PFSK-1 (cell line): Measurements from ENCODE around the gene GDPD5.

ENCODE experiments used
- FOXP2 ChIP-seq: optimal IDR thresholded peaks from 2 replicates; pipeline ENCODE3; 2011; ENCODE audit warnings: borderline replicate concordance, control low read depth, inconsistent platforms; ENCODE audit not compliant: insufficient read depth; ENCODE audit errors: extremely low read length, extremely low read depth
- POLR2AphosphoS5 ChIP-seq: IDR thresholded peaks from 2 replicates; pipeline ENCODE4 v1.6.1; 2012; ENCODE audit warnings: low read depth, mild to moderate bottlenecking, control low read depth, low read length, moderate library complexity
- TAF1 ChIP-seq: IDR thresholded peaks from 2 replicates; pipeline ENCODE4 v1.6.1; 2012; ENCODE audit warnings: low read length, control low read depth, borderline replicate concordance; ENCODE audit not compliant: insufficient read depth
- TF ChIP-seq, protein P1 (sequence below), 2 experiments: IDR thresholded peaks; 2 replicates each; pipeline versions ENCODE4 v1.6.1 to v1.8.0; 2011 to 2012; ENCODE audit warnings: low read depth in 2 of 2, low read length in 2 of 2, control low read depth in 1 of 2, inconsistent platforms in 1 of 2, mild to moderate bottlenecking in 1 of 2, moderate library complexity in 1 of 2; ENCODE audit not compliant: insufficient read depth in 1 of 2

DNA sequence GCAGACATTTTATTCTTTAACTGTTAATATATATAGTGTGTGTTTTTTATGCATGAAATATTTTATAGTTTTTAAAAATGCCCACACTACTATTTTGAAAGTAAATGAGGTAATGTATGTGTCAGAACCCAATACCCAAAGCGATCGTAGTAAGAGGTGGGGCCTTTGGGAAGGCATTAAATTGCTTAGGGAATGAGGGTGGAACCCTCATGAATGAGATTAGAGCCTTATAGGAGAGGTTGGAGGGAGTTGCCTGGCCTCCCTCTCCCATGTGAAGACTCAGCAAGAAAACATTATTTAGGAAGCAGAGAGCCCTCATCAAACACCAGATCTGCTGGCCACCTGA lies 103.9 kb downstream of the GDPD5 start:
- TF ChIP-seq TAF1 = no peak
- no peak for TF ChIP-seq FOXP2
- TF ChIP-seq, protein P1, sequence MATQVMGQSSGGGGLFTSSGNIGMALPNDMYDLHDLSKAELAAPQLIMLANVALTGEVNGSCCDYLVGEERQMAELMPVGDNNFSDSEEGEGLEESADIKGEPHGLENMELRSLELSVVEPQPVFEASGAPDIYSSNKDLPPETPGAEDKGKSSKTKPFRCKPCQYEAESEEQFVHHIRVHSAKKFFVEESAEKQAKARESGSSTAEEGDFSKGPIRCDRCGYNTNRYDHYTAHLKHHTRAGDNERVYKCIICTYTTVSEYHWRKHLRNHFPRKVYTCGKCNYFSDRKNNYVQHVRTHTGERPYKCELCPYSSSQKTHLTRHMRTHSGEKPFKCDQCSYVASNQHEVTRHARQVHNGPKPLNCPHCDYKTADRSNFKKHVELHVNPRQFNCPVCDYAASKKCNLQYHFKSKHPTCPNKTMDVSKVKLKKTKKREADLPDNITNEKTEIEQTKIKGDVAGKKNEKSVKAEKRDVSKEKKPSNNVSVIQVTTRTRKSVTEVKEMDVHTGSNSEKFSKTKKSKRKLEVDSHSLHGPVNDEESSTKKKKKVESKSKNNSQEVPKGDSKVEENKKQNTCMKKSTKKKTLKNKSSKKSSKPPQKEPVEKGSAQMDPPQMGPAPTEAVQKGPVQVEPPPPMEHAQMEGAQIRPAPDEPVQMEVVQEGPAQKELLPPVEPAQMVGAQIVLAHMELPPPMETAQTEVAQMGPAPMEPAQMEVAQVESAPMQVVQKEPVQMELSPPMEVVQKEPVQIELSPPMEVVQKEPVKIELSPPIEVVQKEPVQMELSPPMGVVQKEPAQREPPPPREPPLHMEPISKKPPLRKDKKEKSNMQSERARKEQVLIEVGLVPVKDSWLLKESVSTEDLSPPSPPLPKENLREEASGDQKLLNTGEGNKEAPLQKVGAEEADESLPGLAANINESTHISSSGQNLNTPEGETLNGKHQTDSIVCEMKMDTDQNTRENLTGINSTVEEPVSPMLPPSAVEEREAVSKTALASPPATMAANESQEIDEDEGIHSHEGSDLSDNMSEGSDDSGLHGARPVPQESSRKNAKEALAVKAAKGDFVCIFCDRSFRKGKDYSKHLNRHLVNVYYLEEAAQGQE (IDR thresholded peaks at IDR 0.05; ENCODE audit: insufficient read depth in 1 of 2, low read depth in 2 of 2, low read length in 2 of 2) = no peak
- TF ChIP-seq POLR2AphosphoS5 = no peak
